HT1080 (cell line): ENCODE results near the gene UGGT2. TPM values are rescaled to one million over a fixed set of nuclear protein-coding genes. Genes with fewer than 3 reads are reported as not detected.

ENCODE experiments used
- small RNA-seq: library from RNA; depleted of rRNA; stranded (forward); fragments of <200 nt; gene quantifications from one replicate; pipeline ENCODE3, GENCODE V24; 2014
- total RNA-seq: library from RNA; depleted of rRNA; stranded (reverse); fragments of >200 nt; shearing (Covaris generic); gene quantifications from 2 replicates; pipeline ENCODE4 v1.2.3, GENCODE V29; 2014; rRNA removed

Gene UGGT2
- total RNA-seq, 1 experiment from 2014 or later = 24.5 TPM

Small RNA genes lying within 50 kb of the gene (small RNA-seq; reads per million reads assigned to genes)
- not detected for gene HMGN1P24

Other genes starting within 250 kb of the UGGT2 start
- gene HS6ST3, start 36.7 kb upstream of the UGGT2 start, total RNA-seq = 0.40 and 0.45 TPM in 2 replicates